SW 1271 (cell line): ENCODE measurements around the gene SMDT1.

Experiments used
- DNase-seq, 2 experiments: peaks; one replicate each; lab custom pipeline; 2025; lab: John Stamatoyannopoulos, UW

SMDT1 gene, protein sequence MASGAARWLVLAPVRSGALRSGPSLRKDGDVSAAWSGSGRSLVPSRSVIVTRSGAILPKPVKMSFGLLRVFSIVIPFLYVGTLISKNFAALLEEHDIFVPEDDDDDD

GRCh38 chr22:42079319-42080251 lies at the start of gene SMDT1:
SMDT1 (plus strand) TSS chr22:42079700; CDS start chr22:42079769, 69 bp downstream.
- peak; percentile 75 to 94 for DNase-seq

DNA sequence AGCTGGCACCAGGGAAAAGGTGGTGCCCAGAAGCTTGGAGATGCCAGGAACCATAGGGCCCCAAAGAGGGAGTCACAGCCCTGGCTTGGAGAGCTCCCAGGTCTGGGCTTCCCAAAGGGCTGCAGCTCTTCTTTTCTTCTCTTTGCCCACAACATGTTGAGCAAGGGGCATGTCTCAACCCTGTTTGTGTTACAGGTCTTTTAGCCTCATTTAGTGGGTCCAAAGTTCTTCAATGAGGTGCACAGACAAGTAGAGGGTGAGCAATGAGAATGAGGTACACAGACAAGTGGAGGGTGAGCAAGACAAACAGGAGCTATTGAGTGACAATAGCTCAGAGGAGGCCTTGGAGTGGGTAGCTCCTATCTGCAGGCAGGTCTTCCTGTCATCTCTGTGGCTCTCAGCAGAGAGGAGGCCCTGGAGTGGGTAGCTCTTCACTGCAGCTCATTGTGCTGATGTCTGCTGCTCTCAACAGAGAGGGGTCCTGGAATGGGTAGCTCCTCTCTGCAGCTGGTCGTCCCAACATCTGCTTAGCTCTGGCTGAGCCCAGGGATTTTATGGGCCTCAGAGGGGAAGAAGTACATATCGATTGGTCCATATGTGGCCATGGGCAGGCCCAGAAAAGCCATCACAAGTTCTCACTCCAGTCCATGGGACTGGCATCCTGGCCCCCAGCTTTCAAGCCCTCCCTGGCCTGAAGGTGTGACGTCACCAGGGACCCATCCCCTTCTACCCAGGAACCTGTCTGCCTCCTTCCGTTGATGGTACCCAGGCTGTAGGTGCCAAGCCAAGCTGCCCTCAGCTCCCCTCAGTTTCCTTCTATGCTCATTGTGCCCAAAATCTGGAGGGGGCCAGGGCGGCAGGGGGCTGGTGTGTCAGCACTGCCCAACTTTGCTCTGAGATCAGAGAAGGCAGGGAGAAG lies 46.0 kb upstream of the SMDT1 start:
- no peak for DNase-seq

GRCh38 chr22:42035256-42035655 lies 44.2 kb upstream of the SMDT1 start:
- no peak for DNase-seq

DNA sequence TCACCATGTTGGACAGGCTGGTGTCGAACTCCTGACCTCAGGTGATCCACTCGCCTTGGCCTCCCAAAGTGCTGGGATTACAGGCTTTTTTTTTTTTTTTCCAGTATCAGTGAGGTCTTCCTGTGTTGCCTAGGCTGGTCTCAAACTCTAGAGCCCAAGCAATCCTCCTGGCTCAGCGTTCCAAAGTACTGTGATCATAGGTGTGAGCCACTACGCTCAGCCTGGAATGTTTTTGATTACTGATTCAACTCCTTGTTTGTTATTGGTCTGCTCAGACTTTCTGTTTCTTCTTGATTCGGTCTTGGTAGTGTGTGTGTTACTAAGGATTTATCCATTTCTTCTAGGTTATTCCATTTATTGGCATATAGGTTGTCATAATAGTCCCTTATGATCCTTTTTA lies 40.2 kb upstream of the SMDT1 start:
- no peak for DNase-seq

- DNase-seq = no peak
Observed at GRCh38 chr22:42041784-42042183, 37.7 kb upstream of the SMDT1 start.

DNA sequence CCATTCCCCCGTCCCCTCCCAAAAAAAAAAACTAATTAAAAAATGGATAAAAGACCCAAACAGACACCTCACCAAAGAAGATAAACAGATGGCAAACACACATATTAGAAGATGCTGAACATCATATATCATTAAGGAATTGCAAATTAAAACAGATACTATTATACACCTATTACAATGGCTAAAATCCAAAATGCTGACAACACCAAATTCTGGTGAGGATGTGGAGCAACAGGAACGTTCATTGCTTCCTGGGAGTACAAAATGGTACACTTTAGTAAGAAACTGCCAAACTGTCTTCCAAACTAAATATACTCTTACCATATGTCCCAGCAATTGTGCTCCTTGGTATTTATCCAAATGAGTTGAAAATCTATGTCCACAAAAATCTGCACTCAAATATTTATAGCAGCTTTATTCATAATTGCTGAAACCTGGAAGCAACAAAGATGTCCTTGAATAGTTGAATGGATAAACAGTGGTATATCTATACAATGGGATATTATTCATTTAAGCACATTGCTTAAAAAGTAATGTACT lies 28.8 kb upstream of the SMDT1 start:
- no peak for DNase-seq

GRCh38 chr22:42052765-42053164 lies 26.7 kb upstream of the SMDT1 start:
- DNase-seq = no peak

- DNase-seq = no peak
Observed at GRCh38 chr22:42056757-42057511, 22.6 kb upstream of the SMDT1 start.

DNA sequence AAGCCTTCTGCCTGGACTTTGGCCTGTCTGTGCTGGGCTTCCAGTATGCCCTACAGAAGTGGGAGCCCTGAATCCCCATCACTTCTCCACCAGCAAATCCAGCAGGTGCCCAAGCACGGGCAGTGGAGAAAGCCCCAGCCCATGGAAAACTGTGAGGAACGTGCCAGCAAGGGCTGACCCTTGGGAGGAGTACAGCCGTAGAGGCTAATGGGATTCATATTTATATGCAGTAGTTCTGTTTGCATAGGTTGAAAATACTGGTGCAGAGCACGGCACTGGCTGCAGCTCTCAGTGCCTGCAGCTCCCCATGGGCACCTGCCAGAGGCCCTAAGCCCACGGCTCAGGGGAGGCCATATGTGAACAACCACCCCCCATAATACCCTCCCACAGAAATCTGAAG lies 19.0 kb upstream of the SMDT1 start:
- no peak for DNase-seq

- DNase-seq = no peak
Observed at GRCh38 chr22:42061041-42061440, 18.5 kb upstream of the SMDT1 start.

DNA sequence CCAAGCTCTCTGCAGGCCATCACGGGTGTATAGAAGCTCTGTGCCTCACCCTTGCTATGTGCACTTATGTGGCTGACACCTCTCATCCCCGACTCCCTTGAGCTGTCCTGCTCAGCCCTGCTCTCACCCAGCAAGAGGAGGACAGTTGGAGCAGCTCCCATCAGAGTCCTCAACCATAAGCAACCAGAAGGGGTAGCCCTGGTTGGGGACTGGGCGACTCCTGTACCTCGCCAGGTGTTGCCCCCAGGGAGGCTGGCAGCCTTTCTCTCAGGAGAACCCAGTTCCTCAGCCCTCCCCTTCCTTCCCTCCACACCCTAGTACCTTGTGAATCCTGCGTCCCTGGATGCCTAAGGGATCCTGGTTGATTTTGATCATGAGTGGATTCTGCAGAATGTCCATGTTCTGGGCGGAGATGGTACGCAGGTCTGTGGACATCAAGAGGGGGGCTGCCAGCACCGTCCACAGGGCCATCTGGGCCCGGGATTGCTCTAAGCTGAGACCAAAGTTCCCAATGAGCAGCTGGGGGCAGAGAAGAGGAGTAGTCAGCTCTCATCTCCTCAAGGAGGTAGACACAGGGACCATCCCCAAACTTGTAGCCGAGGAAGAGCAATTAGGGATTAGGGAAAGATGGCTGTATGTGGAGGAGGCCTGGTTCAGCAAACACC lies 16.9 kb upstream of the SMDT1 start:
- no peak for DNase-seq

- DNase-seq = no peak
Observed at GRCh38 chr22:42064629-42065028, 14.9 kb upstream of the SMDT1 start.

GRCh38 chr22:42065438-42066125 lies 13.9 kb upstream of the SMDT1 start:
- no peak for DNase-seq

DNA sequence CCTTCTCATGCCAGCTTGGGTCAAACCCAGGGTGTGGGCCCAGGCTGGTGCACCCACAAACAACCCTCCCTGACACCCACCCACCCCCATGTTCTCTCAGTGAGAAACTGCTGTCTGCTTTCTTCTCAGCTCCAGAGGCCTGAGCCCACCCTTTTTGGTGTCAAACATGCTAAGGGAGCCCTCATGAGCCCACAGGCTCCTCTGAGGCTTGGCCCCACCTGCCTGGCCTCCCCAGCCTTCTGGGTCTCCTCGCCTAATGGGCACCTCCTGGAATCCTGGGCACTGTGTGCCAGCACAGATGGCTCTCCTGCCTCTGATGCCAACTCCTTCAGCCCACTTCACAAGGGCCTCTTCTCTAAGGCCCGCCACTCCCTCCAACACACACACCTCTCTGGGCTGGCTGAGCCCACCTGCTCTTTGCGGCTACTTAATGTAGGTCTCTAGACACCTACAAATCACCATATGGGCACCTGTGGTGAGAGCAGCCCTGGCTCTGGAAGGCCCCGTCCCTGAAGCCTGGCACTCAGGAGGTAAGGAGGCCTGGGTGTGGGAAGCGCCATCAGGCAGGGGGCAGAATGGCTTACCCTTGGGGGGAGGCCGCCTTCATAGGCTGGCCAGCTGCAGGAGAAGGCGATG lies 13.3 kb upstream of the SMDT1 start:
- no peak for DNase-seq

GRCh38 chr22:42066937-42067336 lies 12.6 kb upstream of the SMDT1 start:
- DNase-seq = no peak

DNA sequence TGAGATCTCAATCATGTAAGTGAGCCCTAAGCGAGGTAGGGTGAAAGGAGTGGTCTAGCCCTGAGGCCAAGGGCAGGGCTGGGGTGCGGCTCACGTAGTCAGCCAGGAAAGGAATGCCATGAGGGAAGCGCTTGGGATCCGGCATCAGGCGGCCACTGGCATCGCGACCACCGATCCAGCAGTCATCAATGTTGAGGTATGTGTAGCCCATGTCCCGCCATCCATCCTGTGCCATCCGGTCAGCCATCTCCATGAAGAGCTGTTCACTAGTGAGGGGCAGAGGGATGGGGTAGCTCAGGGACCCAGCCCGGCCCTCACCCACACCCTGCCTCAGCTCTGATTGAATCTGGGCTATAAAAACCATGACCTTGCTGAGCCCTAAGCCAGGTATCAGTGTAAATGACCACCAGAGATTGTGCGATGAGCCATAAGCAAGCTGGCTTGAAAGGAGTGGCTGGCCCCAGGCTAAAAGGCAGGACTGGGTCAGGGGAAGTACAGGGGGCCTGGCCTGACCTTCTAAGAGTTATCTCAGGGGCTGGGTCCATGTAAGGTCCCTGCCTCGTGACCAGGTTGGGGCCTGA lies 11.7 kb upstream of the SMDT1 start:
- DNase-seq = no peak

- no peak for DNase-seq
Observed at GRCh38 chr22:42068291-42068690, 11.2 kb upstream of the SMDT1 start.

DNA sequence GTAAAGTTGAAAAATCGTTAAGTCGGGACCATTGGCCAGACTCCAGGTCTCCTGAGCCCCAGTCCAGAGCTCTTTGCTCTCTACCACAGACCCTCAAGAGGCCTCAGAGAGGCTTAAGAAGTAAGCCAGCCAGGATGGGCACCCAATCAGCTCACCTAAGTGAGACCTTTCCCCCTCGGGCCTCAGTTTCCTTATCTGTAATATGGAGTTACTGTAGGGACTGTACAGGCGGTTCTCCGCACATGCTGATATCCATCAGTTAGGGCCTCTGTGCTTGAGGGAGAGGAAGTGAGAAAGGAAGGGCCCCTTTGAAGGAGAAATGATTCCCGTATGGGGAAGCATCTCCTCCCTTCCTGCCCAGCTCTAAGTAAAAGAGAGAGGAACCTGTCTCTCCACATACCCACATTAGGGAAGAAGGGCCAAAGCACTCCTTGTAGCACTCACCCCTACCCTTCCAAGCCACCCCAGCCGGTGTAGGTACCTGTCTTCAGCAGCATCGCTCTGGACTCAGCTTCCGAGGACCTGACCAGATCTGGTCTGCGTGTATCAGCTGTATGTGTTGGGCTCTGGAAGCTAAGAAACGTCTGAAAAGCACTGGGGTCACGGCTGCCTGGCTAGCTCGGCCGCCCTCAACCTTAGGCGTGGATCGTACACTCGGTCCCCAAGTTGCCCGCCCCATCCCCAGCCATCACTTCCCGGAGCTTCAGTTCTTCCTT lies 9.5 kb upstream of the SMDT1 start:
- no peak for DNase-seq
